GM21717 (cell line): ENCODE data around the gene SLC25A26.

Experiments used
- ATAC-seq: cut with Tn5 transposase; IDR thresholded peaks from one replicate; pipeline ENCODE4 v1.9.1; 2021; ENCODE audit warnings: mild to moderate bottlenecking, moderate library complexity; ENCODE audit not compliant: unreplicated experiment

The SLC25A26 gene, protein sequence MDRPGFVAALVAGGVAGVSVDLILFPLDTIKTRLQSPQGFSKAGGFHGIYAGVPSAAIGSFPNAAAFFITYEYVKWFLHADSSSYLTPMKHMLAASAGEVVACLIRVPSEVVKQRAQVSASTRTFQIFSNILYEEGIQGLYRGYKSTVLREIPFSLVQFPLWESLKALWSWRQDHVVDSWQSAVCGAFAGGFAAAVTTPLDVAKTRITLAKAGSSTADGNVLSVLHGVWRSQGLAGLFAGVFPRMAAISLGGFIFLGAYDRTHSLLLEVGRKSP

GRCh38 chr3:66220602-66221377, at the start of gene SLC25A26:
TSS of gene SLC25A26 (plus strand) at chr3:66221001. CDS start at chr3:66221095, 94 bp downstream.
- ATAC-seq, result peak; percentile 99

GRCh38 chr3:66172394-66172793, 48.4 kb upstream of the SLC25A26 start:
- no peak for ATAC-seq

DNA sequence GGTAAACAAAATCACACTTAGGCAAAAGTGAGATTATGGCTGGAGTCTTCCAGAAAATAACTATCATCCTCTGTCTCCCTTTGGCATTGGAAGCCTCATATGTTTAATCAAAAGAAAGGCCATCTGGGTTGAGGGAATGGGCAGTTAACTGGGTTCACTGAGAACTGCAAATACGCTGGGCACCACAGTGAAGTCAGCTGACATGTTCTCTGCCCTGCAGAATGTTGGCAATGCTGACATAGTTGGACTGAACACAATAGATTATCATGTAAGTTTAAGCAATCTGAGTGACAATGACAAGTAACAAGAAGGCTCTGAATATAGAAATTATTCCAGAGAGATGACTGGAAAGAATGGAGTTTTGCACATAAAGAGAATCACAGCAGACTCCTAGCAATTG, 43.8 kb upstream of the SLC25A26 start:
- no peak for ATAC-seq

DNA sequence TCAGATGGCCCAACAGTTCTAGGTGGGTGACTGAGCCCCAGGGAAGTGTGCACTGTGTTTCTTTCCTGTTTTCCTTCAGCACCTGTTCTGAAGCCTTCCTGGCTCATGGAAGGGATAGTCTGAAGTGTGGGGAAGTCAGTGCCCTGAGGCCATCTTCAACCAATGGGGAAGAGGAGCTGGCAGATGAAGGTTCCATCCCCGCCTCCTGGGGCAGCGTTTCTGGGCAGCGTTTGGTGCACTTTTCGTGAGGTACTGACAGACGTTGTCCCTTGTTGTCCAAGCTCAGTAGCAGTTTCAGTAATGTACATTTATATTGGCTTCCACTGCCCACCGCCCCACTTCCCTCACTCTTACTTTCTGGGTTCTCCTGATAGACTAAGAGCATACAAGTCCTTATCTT, 42.6 kb upstream of the SLC25A26 start:
- no peak for ATAC-seq

DNA sequence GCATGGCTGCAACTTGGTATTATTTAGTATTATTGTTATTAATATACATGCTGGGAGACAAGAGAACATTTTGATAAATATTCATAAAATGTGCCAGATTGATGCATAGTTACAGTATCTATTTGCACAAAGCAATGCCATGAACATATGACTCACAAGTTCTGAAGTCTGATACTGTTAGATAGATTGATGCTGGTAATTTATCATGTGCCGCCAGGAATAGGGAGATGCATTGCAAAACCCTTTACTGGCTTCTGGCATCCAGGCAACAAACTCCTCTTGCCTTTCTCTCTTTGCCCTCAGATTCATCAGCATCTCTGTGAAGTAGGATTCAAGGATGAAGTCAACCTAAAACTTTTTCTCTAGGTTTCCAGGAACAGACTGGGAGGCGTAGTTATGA, 41.0 kb upstream of the SLC25A26 start:
- no peak for ATAC-seq

DNA sequence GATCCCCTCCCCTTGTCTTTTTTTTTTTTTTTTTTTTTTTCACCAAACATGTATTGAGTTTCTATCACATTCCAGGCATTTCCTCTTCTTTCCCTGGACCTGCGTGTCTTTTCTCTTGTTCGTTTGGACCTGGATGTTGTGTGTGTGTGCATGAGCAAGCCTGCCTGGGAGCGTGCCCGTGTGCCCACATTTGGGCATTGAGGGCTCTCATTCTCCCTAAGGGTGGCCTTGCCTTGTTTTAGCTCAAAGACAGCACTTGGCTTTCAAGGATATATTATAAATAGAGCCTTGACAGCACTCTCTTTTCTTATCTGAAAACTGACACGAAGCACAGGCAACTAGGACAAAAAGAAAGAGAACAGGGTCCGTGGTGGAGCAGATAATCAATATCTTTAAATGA, 39.0 kb upstream of the SLC25A26 start:
- no peak for ATAC-seq

DNA sequence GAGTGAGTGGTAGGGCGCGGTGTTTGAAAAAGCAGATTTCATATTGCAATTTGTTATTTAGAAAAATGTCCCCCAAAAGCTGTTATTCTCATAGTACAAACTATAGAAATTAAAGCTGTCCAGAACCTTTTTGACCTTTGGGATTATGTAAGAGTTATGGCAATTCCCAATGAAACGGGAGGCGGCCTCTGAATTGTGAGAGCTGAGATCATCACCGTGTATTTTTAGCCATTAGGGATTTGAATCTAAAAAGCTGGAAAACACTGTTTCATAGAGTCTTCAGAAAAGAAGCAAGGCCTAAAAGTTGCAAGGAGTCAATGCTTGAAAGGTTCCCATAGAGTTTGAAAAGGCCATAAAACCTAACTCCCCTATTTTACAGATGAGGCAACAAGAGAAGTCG, 38.6 kb upstream of the SLC25A26 start:
- ATAC-seq, result no peak

DNA sequence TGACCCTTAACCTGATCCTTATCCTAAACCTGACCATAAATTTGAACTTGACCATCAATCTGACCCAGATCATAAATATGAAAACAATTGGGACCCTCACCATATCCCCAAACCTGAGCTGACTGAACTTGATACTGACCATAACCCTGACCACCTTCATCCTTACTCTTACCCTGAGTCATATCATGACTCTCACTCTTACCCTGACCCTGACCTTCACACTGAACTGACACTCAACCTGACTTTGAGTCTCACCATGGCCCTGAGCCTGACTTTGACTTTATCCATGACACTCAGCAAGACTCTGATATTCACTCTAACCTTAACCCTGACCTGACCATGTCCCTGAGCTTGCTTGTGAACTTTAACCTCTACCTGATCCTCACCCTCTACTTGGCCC, 34.3 kb upstream of the SLC25A26 start:
- no peak for ATAC-seq

DNA sequence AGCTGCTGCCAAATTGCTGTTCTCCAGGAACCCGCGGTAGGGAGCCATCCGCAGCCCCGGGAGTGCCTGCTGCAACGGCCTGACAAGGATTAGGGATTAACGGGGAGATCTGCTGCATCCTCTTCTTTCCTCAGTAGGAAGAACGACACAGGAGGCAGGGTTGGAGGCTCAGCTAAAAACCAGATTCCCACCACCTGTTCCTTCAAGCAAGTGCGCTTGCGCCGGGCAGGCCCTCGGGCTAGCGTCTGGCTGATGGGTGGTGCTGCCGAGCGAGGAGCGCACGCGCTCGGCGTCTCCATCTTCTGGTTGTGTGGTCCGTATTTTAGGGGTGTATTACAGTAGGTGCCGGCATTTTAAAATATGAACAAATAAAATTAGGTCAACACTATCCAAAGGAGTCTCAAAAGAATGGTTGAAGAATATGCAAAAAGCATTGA, 25.4 kb upstream of the SLC25A26 start:
- ATAC-seq, result no peak

DNA sequence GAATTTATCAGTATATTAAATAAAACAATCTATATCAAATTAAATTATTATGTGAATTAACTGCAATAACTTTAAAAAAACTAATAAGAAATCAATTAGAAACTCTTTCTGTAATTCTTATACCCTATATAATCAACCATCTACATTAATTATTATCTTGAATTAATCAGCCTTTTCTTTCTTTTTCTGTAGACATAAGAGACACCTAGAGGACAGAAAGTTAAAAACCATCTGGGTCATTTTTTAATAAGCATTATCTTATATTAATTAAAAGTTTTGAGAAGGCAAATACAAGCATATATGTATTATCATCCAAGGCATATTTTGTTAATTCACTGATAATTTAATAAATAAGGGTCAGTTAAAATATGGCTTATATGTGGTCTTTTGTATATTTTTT, 24.2 kb upstream of the SLC25A26 start:
- no peak for ATAC-seq

GRCh38 chr3:66198437-66199088, 22.2 kb upstream of the SLC25A26 start:
- no peak for ATAC-seq

GRCh38 chr3:66199089-66199473, 21.7 kb upstream of the SLC25A26 start:
- ATAC-seq, result no peak

- ATAC-seq, result no peak
Observed at GRCh38 chr3:66200147-66200546, 20.7 kb upstream of the SLC25A26 start.

- ATAC-seq, result no peak
Observed at GRCh38 chr3:66200786-66201185, 20.0 kb upstream of the SLC25A26 start.

- no peak for ATAC-seq
Observed at GRCh38 chr3:66203275-66203674, 17.5 kb upstream of the SLC25A26 start.

DNA sequence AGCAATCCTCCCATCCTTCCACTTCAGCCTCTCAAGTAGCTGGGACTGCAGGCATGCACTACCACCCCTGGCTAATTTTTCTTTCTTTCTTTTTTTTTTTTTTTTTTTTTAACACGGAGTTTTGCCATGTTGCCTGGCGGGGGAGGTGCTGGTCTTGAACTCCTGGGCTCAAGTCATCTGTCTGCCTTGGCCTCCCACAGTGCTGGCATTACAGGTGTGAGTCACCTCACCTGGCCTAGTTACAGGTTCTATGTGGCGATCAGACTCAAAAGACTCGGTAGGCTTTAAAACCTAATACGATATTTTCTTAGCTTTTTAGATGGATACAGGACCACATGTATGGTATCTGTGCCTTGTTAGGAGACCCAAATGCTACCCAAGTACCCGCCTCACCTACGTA, 14.0 kb upstream of the SLC25A26 start:
- ATAC-seq, result no peak

GRCh38 chr3:66208189-66208588, 12.6 kb upstream of the SLC25A26 start:
- ATAC-seq, result no peak

GRCh38 chr3:66210687-66211295, 10.0 kb upstream of the SLC25A26 start:
- no peak for ATAC-seq

DNA sequence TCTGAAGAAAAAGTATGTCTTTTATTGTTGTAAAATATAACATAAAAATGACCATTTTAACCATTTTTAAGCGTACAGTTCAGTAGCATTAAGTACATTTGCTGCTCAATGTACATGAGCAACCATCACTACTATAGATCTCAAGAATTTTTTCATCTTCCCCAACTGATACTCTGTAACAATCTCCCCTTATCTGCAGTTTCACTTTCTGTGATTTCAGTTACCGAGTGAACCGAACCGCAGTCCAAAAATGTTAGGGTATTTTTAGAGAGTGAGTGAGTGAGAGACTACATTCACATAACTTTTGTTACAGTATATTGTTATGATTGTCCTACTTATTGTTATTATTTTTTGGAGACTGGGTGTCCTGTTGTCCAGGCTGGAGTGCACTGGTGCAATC, 9.0 kb upstream of the SLC25A26 start:
- ATAC-seq, result peak; percentile 74

DNA sequence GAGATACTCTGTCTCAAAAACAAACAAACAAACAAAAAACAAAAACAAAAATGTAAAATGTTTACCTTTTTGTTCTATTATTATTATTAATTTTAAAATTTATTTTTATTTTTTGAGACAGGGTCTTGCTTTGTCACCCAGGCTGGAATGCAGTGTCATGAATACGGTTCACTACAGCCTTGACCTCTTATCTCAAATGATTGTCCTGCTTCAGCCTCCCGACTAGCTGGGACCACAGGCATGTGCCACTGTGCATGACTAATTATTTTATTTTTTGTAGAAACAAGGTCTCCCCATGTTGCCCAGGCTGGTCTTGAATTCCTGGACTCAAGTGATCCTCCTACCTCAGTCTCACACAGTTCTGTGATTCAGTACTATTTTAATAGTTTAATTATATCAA, 5.7 kb upstream of the SLC25A26 start:
- ATAC-seq, result no peak

DNA sequence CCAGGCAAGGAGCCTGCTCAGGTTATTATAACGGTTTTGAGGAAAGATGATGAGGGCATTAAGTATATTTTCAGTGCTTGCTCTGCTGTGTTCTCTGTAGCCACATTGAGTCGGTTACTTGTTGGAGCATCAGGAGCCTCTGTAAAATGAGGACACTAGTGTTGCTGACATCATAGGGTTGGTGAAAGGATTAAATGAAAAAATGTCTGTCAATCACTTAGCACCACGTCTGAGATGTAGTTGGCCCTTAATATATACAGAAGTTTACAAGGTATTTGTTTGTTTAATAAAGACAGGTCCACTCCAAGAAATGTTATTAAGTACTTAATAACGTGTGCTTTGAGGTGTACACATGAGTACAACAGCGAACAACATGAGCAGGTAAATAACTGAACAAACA, 735 bp upstream of the SLC25A26 start:
- no peak for ATAC-seq

- ATAC-seq, result no peak
Observed at GRCh38 chr3:66224220-66224619, 3.4 kb downstream of the SLC25A26 start.
